GM12878 (cell line): ENCODE measurements around the gene SMARCC1. TPM values are rescaled to one million over a fixed set of nuclear protein-coding genes. Genes with fewer than 3 reads are reported as not detected.

Experiments used
- ATAC-seq: fragments of 200-7000 bp; cut with Tn5 transposase; 3 replicates; pipeline ENCODE4 v1.9.1; 2020; ENCODE audit warnings: mild to moderate bottlenecking, moderate library complexity
- BruUV-seq: library from RNA; stranded (reverse); fragments of 400-500 nt; replicated peaks from 2 replicates; lab custom pipeline; 2021; lab: Mats Ljungman, UMichigan
- CTCF ChIA-PET: fragments of 300-600 bp; sonication (Branson Sonifier 250); formaldehyde crosslinking; extraction: SDS; loops from one replicate; lab custom pipeline; 2021; ENCODE audit warnings: inconsistent platforms; lab: Yijun Ruan, JAX
- POLR2A ChIA-PET: fragments of 350-600 bp; formaldehyde crosslinking; extraction: SDS; loops from one replicate; lab custom pipeline; 2021; ENCODE audit warnings: inconsistent platforms; lab: Charles Lee
- RAD21 ChIA-PET: fragments of 300-600 bp; sonication (Branson Sonifier 250); formaldehyde crosslinking; loops from one replicate; lab custom pipeline; 2023; ENCODE audit warnings: antibody characterized with exemption; ENCODE audit not compliant: unreplicated experiment; lab: Charles Lee
- SMC1A ChIA-PET: fragments of 300-600 bp; sonication (Branson Sonifier 250); formaldehyde crosslinking; loops from one replicate; lab custom pipeline; 2023; ENCODE audit not compliant: unreplicated experiment, uncharacterized antibody; lab: Charles Lee
- DNase-seq: peaks from one replicate; pipeline ENCODE4 v3.0.0-alpha.2; 2011; ENCODE audit warnings: low read depth, low spot score
- FAIRE-seq: peaks from 3 replicates; lab custom pipeline; 2011; peaks lifted over from hg19 to GRCh38; lab: Jason Lieb, UNC
- H2AFZ ChIP-seq: 2 replicates; pipeline ENCODE4 v1.6.0; 2011; ENCODE audit warnings: low read depth, low read length, control low read depth; ENCODE audit not compliant: control insufficient read depth
- H3K27ac ChIP-seq: 2 replicates; pipeline ENCODE4 v1.5.1; 2011; ENCODE audit warnings: control low read depth; ENCODE audit not compliant: control insufficient read depth, insufficient read depth
- H3K27me3 ChIP-seq, 2 experiments: replicated peaks in 1 of 2; 2 replicates each; pipeline versions ENCODE4 v1.6.0 to v1.6.1; 2011; ENCODE audit warnings: low read length in 1 of 2; ENCODE audit not compliant: control insufficient read depth in 2 of 2, insufficient read depth in 2 of 2
- H3K36me3 ChIP-seq, 2 experiments: 2 replicates each; pipeline ENCODE4 v1.5.1; 2011; ENCODE audit warnings: low read length in 1 of 2; ENCODE audit not compliant: control insufficient read depth in 2 of 2, insufficient read depth in 2 of 2
- H3K4me1 ChIP-seq: 2 replicates; pipeline ENCODE4 v1.6.1; 2011; ENCODE audit warnings: mild to moderate bottlenecking, low read length, moderate library complexity, mixed read lengths; ENCODE audit not compliant: control insufficient read depth, insufficient read depth
- H3K4me2 ChIP-seq: 2 replicates; pipeline ENCODE4 v1.6.0; 2011; ENCODE audit warnings: control low read depth; ENCODE audit not compliant: control insufficient read depth, insufficient read depth
- H3K4me3 ChIP-seq: fragments of 200-600 bp; sonication (generic); 2 replicates; pipeline ENCODE4 v1.5.1; 2016
- H3K79me2 ChIP-seq: 2 replicates; pipeline ENCODE4 v1.6.0; 2011; ENCODE audit warnings: low read length; ENCODE audit not compliant: control insufficient read depth, insufficient read depth
- H3K9ac ChIP-seq: 2 replicates; pipeline ENCODE4 v1.8.0; 2011; ENCODE audit warnings: low read length, control low read depth, mixed read lengths; ENCODE audit not compliant: control insufficient read depth, insufficient read depth
- H3K9me3 ChIP-seq: replicated peaks from 3 replicates; pipeline ENCODE4 v1.5.1; 2011; ENCODE audit warnings: mild to moderate bottlenecking, low read length; ENCODE audit not compliant: control insufficient read depth, insufficient read depth
- H4K20me1 ChIP-seq: 2 replicates; pipeline ENCODE4 v1.6.0; 2011; ENCODE audit not compliant: control insufficient read depth, insufficient read depth
- CBFB ChIP-seq: IDR thresholded peaks from 2 replicates; pipeline ENCODE4 v1.6.1; 2016; ENCODE audit warnings: antibody characterized with exemption, low read depth
- CHD4 ChIP-seq: fragments of 200-600 bp; sonication (generic); IDR thresholded peaks from 2 replicates; pipeline ENCODE4 v1.6.1; 2016; ENCODE audit warnings: mild to moderate bottlenecking
- CREB1 ChIP-seq: IDR thresholded peaks from 2 replicates; pipeline ENCODE4 v1.6.1; 2012; ENCODE audit warnings: low read depth, mild to moderate bottlenecking, inconsistent platforms
- CTCF ChIP-seq, 3 experiments: IDR thresholded peaks in 2 of 3; conservative IDR thresholded peaks in 1 of 3; 2 replicates each; pipeline ENCODE4 v1.5.1; 2011; ENCODE audit warnings: low read depth in 3 of 3, low read length in 3 of 3, mild to moderate bottlenecking in 3 of 3, control low read depth in 2 of 3, moderate library complexity in 2 of 3, inconsistent platforms in 1 of 3, mixed read lengths in 1 of 3; ENCODE audit not compliant: control insufficient read depth in 2 of 3, insufficient read depth in 1 of 3; ENCODE audit errors: extremely low read depth in 1 of 3
- DPF2 ChIP-seq: fragments of 450-650 bp; IDR thresholded peaks from 2 replicates; pipeline ENCODE4 v1.6.1; 2017; ENCODE audit warnings: mild to moderate bottlenecking
- EGR1 ChIP-seq, 2 experiments: IDR thresholded peaks; 1 replicate in 1 of 2; 2 replicates in 1 of 2; pipeline ENCODE4 v1.6.1; 2011 to 2012; ENCODE audit warnings: low read depth in 2 of 2, low read length in 2 of 2, borderline replicate concordance in 1 of 2, mild to moderate bottlenecking in 1 of 2, moderate library complexity in 1 of 2
- HDGF ChIP-seq: fragments of 450-650 bp; IDR thresholded peaks from 2 replicates; pipeline ENCODE4 v1.6.1; 2016; ENCODE audit warnings: antibody characterized with exemption
- KAT2A ChIP-seq: conservative IDR thresholded peaks from 2 replicates; pipeline ENCODE4 v1.6.1; 2011; ENCODE audit warnings: low read depth, low read length; ENCODE audit not compliant: control insufficient read depth
- NFYB ChIP-seq: IDR thresholded peaks from 2 replicates; pipeline ENCODE4 v1.6.1; 2011; ENCODE audit warnings: low read depth, mild to moderate bottlenecking, low read length, improper control_type of control experiment, moderate library complexity; ENCODE audit not compliant: insufficient read depth
- NR2F1 ChIP-seq: fragments of 450-650 bp; conservative IDR thresholded peaks from 2 replicates; pipeline ENCODE4 v1.6.1; 2017; ENCODE audit warnings: mild to moderate bottlenecking
- NRF1 ChIP-seq: conservative IDR thresholded peaks from 2 replicates; pipeline ENCODE4 v1.6.1; 2011; ENCODE audit warnings: mild to moderate bottlenecking, low read depth, low read length, improper control_type of control experiment
- PBX3 ChIP-seq: IDR thresholded peaks from 2 replicates; pipeline ENCODE4 v1.6.1; 2011; ENCODE audit warnings: mild to moderate bottlenecking, low read depth, low read length, moderate library complexity; ENCODE audit not compliant: insufficient replicate concordance
- PML ChIP-seq: IDR thresholded peaks from 2 replicates; pipeline ENCODE4 v1.6.1; 2012; ENCODE audit warnings: low read length, inconsistent platforms
- RAD51 ChIP-seq: fragments of 450-650 bp; IDR thresholded peaks from 2 replicates; pipeline ENCODE4 v1.6.1; 2016; ENCODE audit warnings: moderate library complexity, mild to moderate bottlenecking, inconsistent platforms
- SMAD1 ChIP-seq: fragments of 450-650 bp; IDR thresholded peaks from 2 replicates; pipeline ENCODE4 v1.6.1; 2018; ENCODE audit warnings: mild to moderate bottlenecking, low read depth; ENCODE audit not compliant: partially characterized antibody
- SMAD5 ChIP-seq: IDR thresholded peaks from 2 replicates; pipeline ENCODE4 v1.6.1; 2016; ENCODE audit warnings: antibody characterized with exemption, low read depth
- YY1 ChIP-seq: IDR thresholded peaks from 2 replicates; pipeline ENCODE4 v1.6.1; 2011; ENCODE audit warnings: low read depth, mild to moderate bottlenecking, low read length
- WGBS: methylation state at CpG from one replicate; pipeline ENCODE4 v1.1.6; 2016; ENCODE audit warnings: low lambda C conversion rate; ENCODE audit not compliant: insufficient replicate concordance, insufficient coverage; ENCODE audit errors: missing lambda C conversion rate; 5-methylcytosine and 5-hydroxymethylcytosine counted together
- in situ Hi-C: fragments of 300-500 bp; cut with MboI; formaldehyde crosslinking; loops from 9 replicates; pipeline ENCODE4 v1.14.3; 2018; ENCODE audit warnings: mixed read lengths
- intact Hi-C: fragments of 100-400 bp; cut with micrococcal nuclease; formaldehyde crosslinking; loops from one replicate; pipeline ENCODE4 v1.14.2; 2022; ENCODE audit not compliant: unreplicated experiment
- polyA plus RNA-seq, 11 experiments: library from polyadenylated mRNA; depleted of rRNA in 4 of 11; unstranded in 6 of 11; stranded (reverse) in 5 of 11; fragments of >200 nt; fragmentation: Nextera tagmentation in 4 of 11; fragmentation: Illumina TruSeq in 1 of 11; extraction: Ambion mirVana in 4 of 11; extraction: Trizol in 1 of 11; gene quantifications; 1 replicate in 1 of 11; 2 replicates in 10 of 11; pipeline versions ENCODE4 v1.2.1 to v1.2.3, GENCODE V29; 2011 to 2016; ENCODE audit warnings: inconsistent platforms in 2 of 11, missing spikeins in 2 of 11, low read depth in 1 of 11
- total RNA-seq, 4 experiments: library from RNA; depleted of rRNA in 3 of 4; stranded (reverse); fragments of >200 nt in 3 of 4; fragmentation: Illumina TruSeq in 1 of 4; extraction: Trizol in 1 of 4; gene quantifications; 2 replicates each; pipeline versions ENCODE4 v1.2.1 to v1.2.3, GENCODE V29; 2013 to 2021

The SMARCC1 gene
- total and polyA plus RNA-seq, 10 of the 15 experiments (the other 5 are each of a cell fraction or from before 2014, with no cell fraction given): 26.6 to 147 (median 57.1) TPM

- intact Hi-C loops (no loop called here), in situ Hi-C loops (no loop called here)
- H3K9me3 ChIP-seq: no peaks in the 10 kb centered on the region
- DNase-seq (no peak), ATAC-seq (no peak), FAIRE-seq (no peak)
- CTCF ChIA-PET: interaction anchor here (0.8 kb wide), 2 partner anchors 8 to 281 kb away, joined by 3 read pairs; no protein-coding TSS in a partner anchor
- RAD21 ChIA-PET: no interaction called here
- no peak overlapping the region for H3K4me3 ChIP-seq
- H3K9ac ChIP-seq: no peak overlapping the region
- H3K27me3 ChIP-seq: no peaks in the 10 kb centered on the region
- no peak overlapping the region for H2AFZ ChIP-seq
- no peaks in the 10 kb centered on the region for H3K36me3 ChIP-seq
- TF ChIP-seq RAD51: no peak
- no peak overlapping the region for H3K4me2 ChIP-seq
- no peaks in the 10 kb centered on the region for H4K20me1 ChIP-seq
- no peaks in the 10 kb centered on the region for H3K4me1 ChIP-seq
- POLR2A ChIA-PET: interaction anchor here (0.7 kb wide), 1 partner anchor 96 kb away, joined by 7 read pairs; no protein-coding TSS in a partner anchor
- no TSS peak for BruUV-seq
- SMC1A ChIA-PET: interaction anchor here (1.3 kb wide), 1 partner anchor 8 kb away, joined by 3 read pairs; no protein-coding TSS in a partner anchor
- 43% methylated on average over 2 of the region's 2 CpGs for WGBS
- H3K79me2 ChIP-seq: no peaks in the 10 kb centered on the region
- no peak overlapping the region for H3K27ac ChIP-seq
Observed at GRCh38 chr3:47556351-47556750, 225.3 kb downstream of the SMARCC1 start.

- H3K36me3 ChIP-seq: no peaks in the 10 kb centered on the region
- no peak overlapping the region for H3K4me2 ChIP-seq
- CTCF ChIA-PET: no interaction called here
- WGBS: 45% methylated on average over 6 of the region's 6 CpGs
- in situ Hi-C loops (no loop called here), intact Hi-C loops (no loop called here)
- DNase-seq: no peak
- H3K4me1 ChIP-seq: no peaks in the 10 kb centered on the region
- SMC1A ChIA-PET: no interaction called here
- H4K20me1 ChIP-seq: no peaks in the 10 kb centered on the region
- no TSS peak for BruUV-seq
- H3K9ac ChIP-seq: no peak overlapping the region
- no peaks in the 10 kb centered on the region for H3K79me2 ChIP-seq
- no peaks in the 10 kb centered on the region for H3K9me3 ChIP-seq
- FAIRE-seq: no peak
- H3K27me3 ChIP-seq: no peaks in the 10 kb centered on the region
- H3K27ac ChIP-seq: no peak overlapping the region
- ATAC-seq: no peak
- no peak overlapping the region for H3K4me3 ChIP-seq
- POLR2A ChIA-PET: no interaction called here
- RAD21 ChIA-PET: no interaction called here
- no peak overlapping the region for H2AFZ ChIP-seq
- TF ChIP-seq CHD4: no peak
- no peak for TF ChIP-seq EGR1 (IDR thresholded peaks at IDR 0.05; ENCODE audit: borderline replicate concordance in 1 of 2, low read depth in 2 of 2, low read length in 2 of 2)
- TF ChIP-seq CBFB: no peak
- no peak for TF ChIP-seq NR2F1
- TF ChIP-seq SMAD5: no peak
- no peak for TF ChIP-seq PML
- TF ChIP-seq NFYB: no peak
- no peak for TF ChIP-seq YY1
- no peak for TF ChIP-seq CREB1
- no peak for TF ChIP-seq KAT2A
- TF ChIP-seq DPF2: no peak
- no peak for TF ChIP-seq CTCF (IDR thresholded peaks at IDR 0.05 in 2 of 3, conservative IDR thresholded peaks at IDR 0.05 in 1 of 3; ENCODE audit: control insufficient read depth in 2 of 3, extremely low read depth in 1 of 3, insufficient read depth in 1 of 3, low read depth in 3 of 3, low read length in 3 of 3)
- no peak for TF ChIP-seq NRF1
- TF ChIP-seq SMAD1: no peak
- TF ChIP-seq PBX3: no peak
- no peak for TF ChIP-seq HDGF
Observed at GRCh38 chr3:47554335-47554734, 227.4 kb downstream of the SMARCC1 start.
